ENCODE data around the gene SYT1. TPM values are rescaled to one million over a fixed set of nuclear protein-coding genes. Genes with fewer than 3 reads are reported as not detected.

The SYT1 gene
- total and polyA plus RNA-seq, 2 donors, result 5.1 to 13.8 TPM

- H3K4me3 ChIP-seq (ENCODE audit: low read depth, low read length), result no peak overlapping the region
- no peaks in the 10 kb centered on the region for H3K36me3 ChIP-seq (ENCODE audit: insufficient read depth)
- no peak for DNase-seq (ENCODE audit: extremely low spot score)
- 72% methylated on average over 9 of the region's 9 CpGs for WGBS
- peaks cover 2% of the 10 kb centered on the region for H3K4me1 ChIP-seq (ENCODE audit: insufficient read depth)
- H3K27ac ChIP-seq (ENCODE audit: low read depth), result no peak overlapping the region
Observed at GRCh38 chr12:79302162-79302814, 437.7 kb downstream of the SYT1 start.

DNA sequence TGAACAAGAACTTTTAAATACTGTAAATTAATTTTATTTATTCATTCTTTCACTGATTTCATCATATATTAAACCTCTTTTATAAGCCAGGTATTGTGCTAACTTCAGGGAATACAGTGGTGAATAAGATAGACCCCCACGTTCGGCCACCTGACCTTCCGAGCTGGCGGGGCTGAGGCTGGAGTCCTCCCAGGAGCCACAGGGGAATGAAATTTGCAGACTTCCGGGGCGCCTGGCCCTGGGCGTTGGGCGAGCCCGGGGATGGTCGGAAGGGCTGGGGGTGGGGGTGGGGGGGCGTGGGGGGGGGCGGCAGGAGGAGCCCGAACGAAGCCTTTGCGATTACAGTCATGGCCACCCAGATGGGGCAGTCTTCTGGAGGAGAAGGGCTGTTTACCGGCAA lies 442.8 kb downstream of the SYT1 start:
- no peak overlapping the region for H3K4me3 ChIP-seq (ENCODE audit: low read depth, low read length)
- DNase-seq (ENCODE audit: extremely low spot score), result no peak
- 92% methylated on average over 16 of the region's 16 CpGs for WGBS
- H3K27ac ChIP-seq (ENCODE audit: low read depth), result no peak overlapping the region
- H3K4me1 ChIP-seq (ENCODE audit: insufficient read depth), result no peaks in the 10 kb centered on the region
- no peaks in the 10 kb centered on the region for H3K36me3 ChIP-seq (ENCODE audit: insufficient read depth)

- DNase-seq (ENCODE audit: extremely low spot score), result no peak
- Histone ChIP-seq H3K4me1 (ENCODE audit: insufficient read depth) (no peaks in the 10 kb centered on the region), H3K27ac (ENCODE audit: low read depth) (no peak overlapping the region), H3K4me3 (ENCODE audit: low read depth, low read length) (no peak overlapping the region), H3K36me3 (ENCODE audit: insufficient read depth) (no peaks in the 10 kb centered on the region)
- 65% methylated on average over 2 of the region's 2 CpGs for WGBS
Observed at GRCh38 chr12:79309039-79309438, 444.5 kb downstream of the SYT1 start.

- Histone ChIP-seq H3K27ac (ENCODE audit: low read depth) (no peak overlapping the region), H3K36me3 (ENCODE audit: insufficient read depth) (no peaks in the 10 kb centered on the region), H3K4me3 (ENCODE audit: low read depth, low read length) (no peak overlapping the region), H3K4me1 (ENCODE audit: insufficient read depth) (no peaks in the 10 kb centered on the region)
- no peak for DNase-seq (ENCODE audit: extremely low spot score)
- WGBS, result 64% methylated on average over 10 of the region's 10 CpGs
Observed at GRCh38 chr12:79317179-79317847, 452.7 kb downstream of the SYT1 start.

GRCh38 chr12:79322905-79323304 lies 458.3 kb downstream of the SYT1 start:
- H3K4me1 ChIP-seq (ENCODE audit: insufficient read depth), result no peaks in the 10 kb centered on the region
- no peaks in the 10 kb centered on the region for H3K36me3 ChIP-seq (ENCODE audit: insufficient read depth)
- H3K4me3 ChIP-seq (ENCODE audit: low read depth, low read length), result no peak overlapping the region
- 84% methylated on average over 1 of the region's 1 CpG for WGBS
- no peak for DNase-seq (ENCODE audit: extremely low spot score)
- H3K27ac ChIP-seq (ENCODE audit: low read depth), result no peak overlapping the region

GRCh38 chr12:79324571-79324970 lies 460.0 kb downstream of the SYT1 start:
- no peak overlapping the region for H3K4me3 ChIP-seq (ENCODE audit: low read depth, low read length)
- WGBS, result 54% methylated on average over 3 of the region's 3 CpGs

DNA sequence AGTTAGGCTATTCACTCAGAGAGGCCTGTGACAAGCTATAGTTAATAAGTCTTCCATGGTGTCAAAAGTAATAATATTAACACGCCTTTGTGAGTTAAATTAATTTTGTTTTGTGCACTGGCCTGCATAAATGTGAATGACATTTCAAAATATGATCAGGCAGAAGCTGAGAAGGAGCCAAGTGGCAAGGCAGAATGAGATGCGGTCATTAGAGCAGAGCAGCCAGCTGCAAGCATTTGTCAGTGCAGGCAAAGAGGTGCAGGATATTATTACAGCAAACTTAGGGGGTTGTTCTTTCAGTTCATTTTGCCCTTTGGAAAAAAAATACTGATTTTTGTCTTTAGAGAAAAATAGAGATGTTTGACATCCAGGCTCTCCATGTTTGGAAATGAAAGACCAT lies 461.6 kb downstream of the SYT1 start:
- Histone ChIP-seq H3K4me1 (ENCODE audit: insufficient read depth) (no peaks in the 10 kb centered on the region), H3K27ac (ENCODE audit: low read depth) (no peak overlapping the region), H3K36me3 (ENCODE audit: insufficient read depth) (no peaks in the 10 kb centered on the region), H3K4me3 (ENCODE audit: low read depth, low read length) (no peak overlapping the region)
- DNase-seq (ENCODE audit: extremely low spot score), result no peak
- 69% methylated on average over 2 of the region's 2 CpGs for WGBS

More at GRCh38 chr12:79324571-79324970, 460.0 kb downstream of the SYT1 start:
- Histone ChIP-seq H3K27ac (ENCODE audit: low read depth) (no peak overlapping the region), H3K36me3 (ENCODE audit: insufficient read depth) (no peaks in the 10 kb centered on the region), H3K4me1 (ENCODE audit: insufficient read depth) (no peaks in the 10 kb centered on the region)
- DNase-seq (ENCODE audit: extremely low spot score), result no peak

DNA sequence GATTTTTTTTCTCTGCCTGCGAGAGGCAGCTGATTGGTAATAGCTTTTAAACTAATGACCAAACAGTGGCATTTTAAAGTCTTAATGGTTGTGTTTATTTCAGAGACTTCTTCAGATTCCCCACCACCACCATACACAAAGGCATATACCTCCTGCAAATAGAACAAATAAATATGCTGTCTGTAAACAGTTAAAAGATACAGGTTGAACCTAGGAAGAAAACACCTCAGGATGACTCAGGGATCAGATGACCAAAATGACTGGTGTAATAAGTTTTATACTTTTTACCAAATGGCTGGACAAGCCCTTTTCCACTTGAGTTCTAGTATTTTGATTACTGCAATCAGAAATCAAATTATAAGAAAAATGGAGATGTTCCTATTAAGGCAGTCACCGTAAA lies 462.1 kb downstream of the SYT1 start:
- no peak for DNase-seq (ENCODE audit: extremely low spot score)
- 91% methylated on average over 2 of the region's 2 CpGs for WGBS
- Histone ChIP-seq H3K4me1 (ENCODE audit: insufficient read depth) (no peaks in the 10 kb centered on the region), H3K4me3 (ENCODE audit: low read depth, low read length) (no peak overlapping the region), H3K27ac (ENCODE audit: low read depth) (no peak overlapping the region), H3K36me3 (ENCODE audit: insufficient read depth) (no peaks in the 10 kb centered on the region)

- H3K36me3 ChIP-seq (ENCODE audit: insufficient read depth), result no peaks in the 10 kb centered on the region
- DNase-seq (ENCODE audit: extremely low spot score), result no peak
- 96% methylated on average over 1 of the region's 1 CpG for WGBS
Observed at GRCh38 chr12:79327465-79327864, 462.9 kb downstream of the SYT1 start.

GRCh38 chr12:79329933-79330332 lies 465.4 kb downstream of the SYT1 start:
- WGBS, result 85% methylated on average over 2 of the region's 2 CpGs

More at GRCh38 chr12:79327465-79327864, 462.9 kb downstream of the SYT1 start:
- Histone ChIP-seq H3K4me1 (ENCODE audit: insufficient read depth) (no peaks in the 10 kb centered on the region), H3K4me3 (ENCODE audit: low read depth, low read length) (no peak overlapping the region), H3K27ac (ENCODE audit: low read depth) (no peak overlapping the region)

DNA sequence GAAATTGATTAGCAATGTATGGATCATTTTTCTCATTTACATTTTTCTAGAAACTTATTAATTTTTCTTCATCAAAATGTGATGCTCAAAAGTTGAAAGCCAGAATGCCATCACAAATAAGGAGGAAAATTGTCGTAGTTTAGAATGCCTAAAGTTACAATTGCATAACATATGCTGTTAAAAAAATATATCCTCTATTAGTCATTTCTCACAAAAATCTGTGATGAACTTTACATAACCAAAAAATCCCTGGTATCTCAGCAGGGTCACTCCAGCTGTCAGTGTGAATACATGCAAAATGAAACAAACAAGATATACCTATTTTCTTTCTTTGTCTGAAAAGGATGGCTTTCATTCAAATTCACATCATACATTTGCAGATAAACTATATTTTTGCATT lies 467.3 kb downstream of the SYT1 start:
- Histone ChIP-seq H3K4me3 (ENCODE audit: low read depth, low read length) (no peak overlapping the region), H3K4me1 (ENCODE audit: insufficient read depth) (no peaks in the 10 kb centered on the region), H3K27ac (ENCODE audit: low read depth) (no peak overlapping the region), H3K36me3 (ENCODE audit: insufficient read depth) (no peaks in the 10 kb centered on the region)
- 83% methylated on average over 1 of the region's 1 CpG for WGBS
- DNase-seq (ENCODE audit: extremely low spot score), result no peak

More at GRCh38 chr12:79329933-79330332, 465.4 kb downstream of the SYT1 start:
- no peak overlapping the region for H3K27ac ChIP-seq (ENCODE audit: low read depth)
- no peaks in the 10 kb centered on the region for H3K4me1 ChIP-seq (ENCODE audit: insufficient read depth)
- DNase-seq (ENCODE audit: extremely low spot score), result no peak
- H3K36me3 ChIP-seq (ENCODE audit: insufficient read depth), result no peaks in the 10 kb centered on the region
- H3K4me3 ChIP-seq (ENCODE audit: low read depth, low read length), result no peak overlapping the region

GRCh38 chr12:79333144-79333543 lies 468.6 kb downstream of the SYT1 start:
- H3K36me3 ChIP-seq (ENCODE audit: insufficient read depth), result no peaks in the 10 kb centered on the region
- WGBS, result 92% methylated on average over 3 of the region's 3 CpGs
- no peak overlapping the region for H3K4me3 ChIP-seq (ENCODE audit: low read depth, low read length)
- no peak for DNase-seq (ENCODE audit: extremely low spot score)
- no peak overlapping the region for H3K27ac ChIP-seq (ENCODE audit: low read depth)
- H3K4me1 ChIP-seq (ENCODE audit: insufficient read depth), result no peaks in the 10 kb centered on the region

DNA sequence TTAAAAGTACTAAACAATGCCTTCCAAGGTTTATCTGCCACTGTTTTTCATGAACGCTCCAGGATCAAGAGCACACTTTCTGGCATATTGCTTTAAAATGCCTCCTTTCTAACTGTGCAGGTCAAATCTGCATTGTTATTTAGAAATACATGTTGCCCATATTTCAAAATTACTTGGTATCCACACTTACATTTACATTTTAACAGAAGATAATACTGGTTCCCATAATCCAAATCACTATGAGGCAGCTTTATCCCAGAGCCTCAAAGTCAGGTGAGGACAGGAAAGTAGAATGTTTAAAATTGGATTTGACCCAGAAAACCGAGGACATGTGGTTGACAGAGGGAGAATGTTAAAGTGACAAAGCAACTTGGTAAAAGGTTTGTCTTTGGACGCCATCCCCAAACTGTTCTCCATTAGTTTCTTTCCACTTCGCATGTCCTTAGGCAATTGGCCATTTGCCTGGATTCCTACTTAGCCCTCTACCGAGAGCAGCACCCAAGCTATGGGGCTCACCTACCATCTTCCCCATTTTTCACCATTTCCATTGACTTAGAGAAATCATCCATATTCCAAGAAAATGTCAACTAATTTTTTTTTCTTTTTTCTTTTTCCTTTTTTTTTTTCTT lies 473.2 kb downstream of the SYT1 start:
- 87% methylated on average over 5 of the region's 5 CpGs for WGBS
- Histone ChIP-seq H3K4me1 (ENCODE audit: insufficient read depth) (no peaks in the 10 kb centered on the region), H3K4me3 (ENCODE audit: low read depth, low read length) (no peak overlapping the region), H3K27ac (ENCODE audit: low read depth) (no peak overlapping the region), H3K36me3 (ENCODE audit: insufficient read depth) (no peaks in the 10 kb centered on the region)
- DNase-seq (ENCODE audit: extremely low spot score), result no peak
